Left ventricle myocardium inferior (tissue), 1 donor: Measurements from ENCODE around the gene PLEKHO2. TPM values are rescaled to one million over a fixed set of nuclear protein-coding genes. Genes with fewer than 3 reads are reported as not detected.
"Not testable (repeated sequence)": the region's sequence is repeated elsewhere in the genome, so short reads cannot be mapped to it uniquely, and the experiment has no call there.

Source experiments
- DNase-seq: peaks from one replicate; pipeline ENCODE4 v3.0.0-alpha.2; 2020
- H3K27ac ChIP-seq: fragments of 200-600 bp; replicated peaks from 2 replicates; pipeline ENCODE4 v1.8.0; 2021
- H3K27me3 ChIP-seq: fragments of 200-600 bp; 2 replicates; pipeline ENCODE4 v1.8.0; 2021; ENCODE audit warnings: low read depth
- H3K36me3 ChIP-seq: fragments of 200-600 bp; 2 replicates; pipeline ENCODE4 v1.8.0; 2021
- H3K4me1 ChIP-seq: fragments of 200-600 bp; 2 replicates; pipeline ENCODE4 v1.8.0; 2021
- H3K4me3 ChIP-seq: fragments of 200-600 bp; 2 replicates; pipeline ENCODE4 v1.8.0; 2021; ENCODE audit warnings: mild to moderate bottlenecking, moderate library complexity
- H3K9me3 ChIP-seq: fragments of 200-600 bp; replicated peaks from 2 replicates; pipeline ENCODE4 v1.8.0; 2021
- CTCF ChIP-seq: fragments of 200-600 bp; IDR thresholded peaks from 2 replicates; pipeline ENCODE4 v1.8.0; 2021; ENCODE audit warnings: antibody characterized with exemption, mild to moderate bottlenecking, borderline replicate concordance
- intact Hi-C: fragments of 100-400 bp; cut with micrococcal nuclease; formaldehyde crosslinking; loops from one replicate; pipeline ENCODE4 v1.11.0; 2022
- long read RNA-seq: library from polyadenylated mRNA; unstranded; transcript quantifications from one replicate; pipeline ENCODE4 v2.0.0, GENCODE V29; 2021
- total RNA-seq: library from RNA; stranded (reverse); fragmentation: NEBNext Ultra II Directional; extraction: Animal tissue kit (Norgen Biotek cat#: 25700); gene quantifications from one replicate; pipeline ENCODE4 v1.2.1, GENCODE V29; 2021
- donor health status: DM: no; HTN: yes; CAD: no; lungs with severe emphysema.

Gene PLEKHO2
- total RNA-seq, result 8.0 TPM
- long read RNA-seq, transcript PLEKHO2-201 (6 exons, 3,720 nt), result major isoform, 10 of 15 reads
- long read RNA-seq, partial matches to known transcripts, result 5 of 15 reads
- long read RNA-seq, other reads (novel, unspliced or antisense), result 0 of 15 reads

GRCh38 chr15:64841344-64842095, at the start of gene PLEKHO2:
TSS of gene PLEKHO2 (plus strand) at chr15:64841915. CDS start at chr15:64842017, 102 bp downstream.
- Histone ChIP-seq H3K4me1 (peaks cover 58% of the 10 kb centered on the region), H3K9me3 (no peaks in the 10 kb centered on the region), H3K4me3 (peak within 1 kb of the TSS; percentile 99), H3K27ac (peak within 1 kb of the TSS; percentile 99), H3K36me3 (no peaks in the 10 kb centered on the region), H3K27me3 (no peaks in the 10 kb centered on the region)
- DNase-seq, result peak; percentile 97
- peak; percentile 30 for TF ChIP-seq CTCF
- intact Hi-C loops, result loop anchor here (10.0 kb wide), 1 partner anchor 53 kb away; no protein-coding TSS in a partner anchor

- intact Hi-C loops, result no loop called here
Measured at GRCh38 chr15:64792282-64792681, 49.4 kb upstream of the PLEKHO2 start.

GRCh38 chr15:64795299-64795698, 46.4 kb upstream of the PLEKHO2 start:
- H3K4me3 ChIP-seq, H3K4me1 ChIP-seq, DNase-seq, intact Hi-C loops, H3K27me3 ChIP-seq, H3K36me3 ChIP-seq, H3K27ac ChIP-seq, H3K9me3 ChIP-seq: not testable (repeated sequence)

More at GRCh38 chr15:64792282-64792681, 49.4 kb upstream of the PLEKHO2 start:
- DNase-seq, result no peak
- Histone ChIP-seq H3K36me3 (no peaks in the 10 kb centered on the region), H3K27me3 (no peaks in the 10 kb centered on the region), H3K4me1 (no peaks in the 10 kb centered on the region), H3K4me3 (no peak overlapping the region), H3K9me3 (no peaks in the 10 kb centered on the region), H3K27ac (no peak overlapping the region)
- TF ChIP-seq CTCF, result no peak

- H3K27ac ChIP-seq, H3K4me1 ChIP-seq, H3K4me3 ChIP-seq, H3K27me3 ChIP-seq, DNase-seq, intact Hi-C loops, H3K9me3 ChIP-seq, H3K36me3 ChIP-seq: not testable (repeated sequence)
Measured at GRCh38 chr15:64795921-64796320, 45.8 kb upstream of the PLEKHO2 start.

- H3K36me3 ChIP-seq, intact Hi-C loops, H3K27ac ChIP-seq, DNase-seq, H3K27me3 ChIP-seq, H3K9me3 ChIP-seq, H3K4me3 ChIP-seq: not testable (repeated sequence)
- H3K4me1 ChIP-seq, result peaks cover 22% of the 10 kb centered on the region
Measured at GRCh38 chr15:64798905-64799304, 42.8 kb upstream of the PLEKHO2 start.

- peaks cover 28% of the 10 kb centered on the region for H3K4me1 ChIP-seq
- H3K36me3 ChIP-seq, result no peaks in the 10 kb centered on the region
- no peak for DNase-seq
- peak overlapping the region; percentile 89 for H3K27ac ChIP-seq
- no peak for TF ChIP-seq CTCF
- no peak overlapping the region for H3K4me3 ChIP-seq
- H3K9me3 ChIP-seq, result no peaks in the 10 kb centered on the region
- intact Hi-C loops, result no loop called here
- H3K27me3 ChIP-seq, result no peaks in the 10 kb centered on the region
Measured at GRCh38 chr15:64800476-64800875, 41.2 kb upstream of the PLEKHO2 start.

GRCh38 chr15:64803526-64803925, 38.2 kb upstream of the PLEKHO2 start:
- Histone ChIP-seq H3K4me1 (peaks cover 34% of the 10 kb centered on the region), H3K27me3 (peaks cover 14% of the 10 kb centered on the region), H3K36me3 (no peaks in the 10 kb centered on the region), H3K27ac (peak overlapping the region; percentile 39), H3K9me3 (no peaks in the 10 kb centered on the region), H3K4me3 (no peak overlapping the region)
- DNase-seq, result no peak
- no peak for TF ChIP-seq CTCF
- intact Hi-C loops, result no loop called here
